SKM-1 treated with dmso at 0.1 percent for 144 hours (cell line): ENCODE measurements around the gene CACNB1.
A peak's percentile ranks its signal among the peaks of the same experiment; 100 is the strongest.

ENCODE experiments used
- DNase-seq: peaks from one replicate; lab custom pipeline; 2025; ENCODE audit not compliant: unreplicated experiment; lab: John Stamatoyannopoulos, UW

CACNB1 gene

GRCh38 chr17:39204245-39204644 lies 6.8 kb upstream of the CACNB1 start:
- no peak for DNase-seq

DNA sequence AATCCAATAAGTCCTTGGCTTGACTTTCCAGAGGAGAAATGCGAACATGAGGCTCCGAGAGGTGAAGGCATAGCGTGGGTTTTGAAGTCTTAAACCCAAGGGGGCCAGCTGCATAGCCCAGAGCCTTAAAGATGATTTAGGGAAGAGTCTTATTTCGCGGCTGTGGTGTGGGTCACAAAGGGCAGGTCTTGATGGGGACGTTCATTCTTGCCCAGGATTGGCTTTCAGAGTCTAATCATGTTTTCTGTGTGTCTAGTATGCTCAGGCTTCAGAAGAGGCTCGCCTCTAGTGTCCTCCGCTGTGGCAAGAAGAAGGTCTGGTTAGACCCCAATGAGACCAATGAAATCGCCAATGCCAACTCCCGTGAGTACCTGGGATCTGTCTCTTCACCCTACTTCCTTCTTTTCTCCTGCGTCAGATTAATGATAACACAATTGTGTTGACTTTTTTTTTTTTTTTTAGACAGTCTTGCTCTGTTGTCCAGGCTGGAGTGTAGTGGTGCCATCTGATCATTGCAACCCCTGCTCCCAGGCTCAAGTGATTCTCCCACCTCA lies 3.6 kb upstream of the CACNB1 start:
- no peak for DNase-seq

DNA sequence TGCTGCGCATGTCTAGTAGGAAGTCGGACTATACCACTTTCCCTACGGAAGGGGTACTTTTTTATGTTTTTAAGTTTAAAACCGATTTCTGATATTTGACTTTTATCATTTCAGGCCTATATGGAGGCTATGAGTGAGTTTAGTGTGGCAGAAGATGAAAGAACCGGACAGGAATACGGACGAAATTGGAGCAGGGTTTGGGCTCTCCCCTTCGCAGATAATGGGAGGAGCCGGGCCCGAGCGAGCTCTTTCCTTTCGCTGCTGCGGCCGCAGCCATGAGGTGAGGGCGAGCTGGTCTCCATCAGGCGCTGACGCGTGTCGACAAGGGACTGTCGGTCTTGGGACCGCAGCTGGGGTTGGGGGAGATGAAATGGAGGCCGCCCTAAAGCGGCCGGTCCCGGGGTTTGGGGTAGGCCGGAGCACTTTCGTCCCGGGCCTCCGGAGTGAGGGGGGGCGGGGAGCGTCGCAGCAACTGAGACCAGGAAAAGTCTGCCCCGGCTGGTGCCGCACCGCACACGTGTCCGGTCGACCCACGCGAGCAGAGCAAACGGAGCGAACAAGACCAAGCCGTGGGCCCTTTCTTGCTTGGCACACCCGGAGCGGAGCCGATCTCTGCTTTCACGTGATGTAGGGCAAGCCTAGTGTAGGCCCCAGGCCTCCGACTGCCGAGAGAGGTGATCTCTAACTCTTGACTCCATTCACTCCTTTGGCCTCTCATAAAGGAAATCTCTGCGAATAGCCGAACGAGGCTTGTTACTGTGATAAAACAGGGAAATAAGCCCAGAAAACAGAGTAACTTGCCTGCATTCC lies 2.8 kb upstream of the CACNB1 start, which contains the start of gene RPL19:
TSS of gene RPL19 (plus strand) at position 214 of the 810 bp plus-strand sequence. CDS start at position 276, 62 bp downstream.
- DNase-seq, result peak; percentile 86

DNA sequence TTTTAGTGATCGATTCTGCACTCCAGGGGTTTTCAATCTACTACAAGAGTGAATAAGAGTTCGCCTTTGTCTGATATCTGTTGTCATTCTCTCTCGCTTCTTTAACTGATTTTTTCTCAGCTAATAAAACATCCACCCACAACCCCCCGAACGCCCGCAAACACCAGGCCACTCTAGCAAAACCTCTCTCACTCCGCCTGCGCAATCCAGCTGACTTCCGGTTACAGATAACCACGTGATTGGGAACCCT lies 2.3 kb upstream of the CACNB1 start:
- peak; percentile 93 for DNase-seq

GRCh38 chr17:39198186-39198566 lies 707 bp upstream of the CACNB1 start:
- no peak for DNase-seq

DNA sequence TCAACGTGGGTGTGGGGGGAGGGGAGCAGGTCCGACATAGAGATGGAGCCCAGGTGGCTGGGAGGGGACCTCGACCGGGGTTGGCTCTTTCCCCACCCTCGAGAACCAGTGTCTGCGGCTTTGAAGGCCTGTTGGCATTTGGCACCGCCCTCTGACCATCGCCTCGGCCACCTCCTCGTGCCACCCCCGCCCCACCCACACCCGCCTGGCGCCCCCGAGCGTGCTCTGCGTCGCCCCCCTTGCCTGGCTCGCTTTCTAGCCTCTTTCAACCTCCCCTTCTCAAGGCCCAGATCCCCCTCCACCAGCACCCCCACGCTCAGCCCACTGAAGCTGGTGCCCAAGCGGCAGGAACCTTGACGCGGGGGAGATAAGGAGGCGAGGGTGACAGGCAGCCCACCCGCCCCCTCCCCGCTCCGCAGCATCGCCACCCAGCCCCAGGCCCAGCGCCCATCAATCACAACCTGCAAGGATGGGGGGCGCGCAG lies 619 bp downstream of the CACNB1 start:
- no peak for DNase-seq

DNA sequence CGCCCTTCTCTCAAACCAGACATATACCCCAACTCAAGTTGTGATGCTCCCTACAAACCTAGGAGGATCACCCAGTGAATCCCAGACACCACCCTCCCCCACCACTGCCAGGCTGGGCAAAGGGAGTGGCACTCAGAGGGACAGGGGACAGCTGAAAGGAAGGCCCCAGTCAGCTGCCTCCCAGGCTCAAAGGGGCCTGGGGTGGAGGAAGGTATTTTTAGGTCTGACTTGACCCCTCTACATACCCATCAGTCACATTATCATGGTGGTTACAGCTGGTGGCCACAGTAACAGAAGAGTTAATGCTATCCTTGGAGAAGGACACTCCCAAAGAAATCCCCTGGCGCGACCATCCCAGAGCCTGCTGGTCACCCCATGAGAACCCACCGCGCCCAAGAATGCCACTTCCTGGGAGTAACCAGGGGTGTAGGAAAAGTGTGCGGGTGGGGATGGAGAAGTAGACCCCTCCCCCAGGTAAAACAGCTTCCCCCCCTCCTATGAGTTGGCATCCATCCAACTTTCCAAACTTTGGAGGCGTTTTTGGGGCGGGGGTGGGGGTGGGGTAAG lies 1.1 kb downstream of the CACNB1 start:
- no peak for DNase-seq

DNA sequence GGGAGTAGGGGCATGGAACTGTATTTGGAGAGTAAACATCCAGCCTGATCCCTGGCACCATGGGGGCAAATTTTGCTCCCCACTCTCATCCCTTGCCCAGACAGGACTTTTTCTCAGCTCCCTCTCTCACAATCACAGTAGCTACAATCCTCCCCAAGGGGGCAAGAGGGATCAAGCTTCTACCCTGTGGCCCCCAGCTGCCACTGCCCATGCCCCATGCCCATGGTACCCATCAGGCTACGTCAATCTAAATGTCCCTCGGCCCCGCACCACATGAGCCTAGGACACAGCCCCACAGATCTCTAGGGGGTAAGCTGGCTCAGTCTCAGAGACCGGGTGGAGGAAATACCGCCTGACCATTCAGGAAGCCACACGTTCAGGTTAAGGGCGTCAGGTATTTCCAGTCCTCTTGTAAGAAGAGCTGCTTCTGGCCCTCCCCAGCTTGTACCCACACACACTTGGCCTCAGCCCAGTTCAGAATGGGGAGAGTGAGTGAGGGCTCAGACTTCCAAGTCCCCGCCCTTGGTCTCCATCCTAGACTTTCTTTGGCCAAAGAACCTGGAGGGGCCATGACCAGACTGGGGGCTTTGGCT lies 1.8 kb downstream of the CACNB1 start:
- DNase-seq, result no peak

DNA sequence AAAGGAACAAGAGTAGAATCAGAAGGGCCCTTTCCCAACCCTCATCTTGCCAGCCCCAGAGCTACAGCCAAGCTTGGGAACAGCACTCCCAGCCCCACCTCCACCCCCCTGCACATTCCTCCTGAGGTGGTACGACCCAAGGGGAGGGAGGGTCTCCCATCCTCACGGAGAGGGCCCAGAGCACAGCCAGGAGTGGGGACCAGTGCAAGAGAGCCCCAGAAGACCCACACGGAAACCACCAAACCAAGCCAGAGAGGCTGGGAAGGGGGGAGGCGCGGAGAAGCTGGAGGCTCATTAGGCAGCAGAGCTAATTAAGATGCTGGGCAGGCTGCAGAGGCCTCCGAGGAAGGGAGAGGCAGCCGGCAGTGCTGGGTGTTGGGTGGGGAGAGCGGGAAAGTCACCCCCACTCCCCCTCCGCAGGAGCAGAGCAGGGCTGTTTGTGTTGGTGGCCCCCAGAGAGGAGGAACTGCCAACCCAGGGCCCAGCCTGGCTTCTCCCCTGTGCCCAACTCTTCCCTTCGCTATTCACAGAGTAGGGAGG lies 2.4 kb downstream of the CACNB1 start:
- no peak for DNase-seq

DNA sequence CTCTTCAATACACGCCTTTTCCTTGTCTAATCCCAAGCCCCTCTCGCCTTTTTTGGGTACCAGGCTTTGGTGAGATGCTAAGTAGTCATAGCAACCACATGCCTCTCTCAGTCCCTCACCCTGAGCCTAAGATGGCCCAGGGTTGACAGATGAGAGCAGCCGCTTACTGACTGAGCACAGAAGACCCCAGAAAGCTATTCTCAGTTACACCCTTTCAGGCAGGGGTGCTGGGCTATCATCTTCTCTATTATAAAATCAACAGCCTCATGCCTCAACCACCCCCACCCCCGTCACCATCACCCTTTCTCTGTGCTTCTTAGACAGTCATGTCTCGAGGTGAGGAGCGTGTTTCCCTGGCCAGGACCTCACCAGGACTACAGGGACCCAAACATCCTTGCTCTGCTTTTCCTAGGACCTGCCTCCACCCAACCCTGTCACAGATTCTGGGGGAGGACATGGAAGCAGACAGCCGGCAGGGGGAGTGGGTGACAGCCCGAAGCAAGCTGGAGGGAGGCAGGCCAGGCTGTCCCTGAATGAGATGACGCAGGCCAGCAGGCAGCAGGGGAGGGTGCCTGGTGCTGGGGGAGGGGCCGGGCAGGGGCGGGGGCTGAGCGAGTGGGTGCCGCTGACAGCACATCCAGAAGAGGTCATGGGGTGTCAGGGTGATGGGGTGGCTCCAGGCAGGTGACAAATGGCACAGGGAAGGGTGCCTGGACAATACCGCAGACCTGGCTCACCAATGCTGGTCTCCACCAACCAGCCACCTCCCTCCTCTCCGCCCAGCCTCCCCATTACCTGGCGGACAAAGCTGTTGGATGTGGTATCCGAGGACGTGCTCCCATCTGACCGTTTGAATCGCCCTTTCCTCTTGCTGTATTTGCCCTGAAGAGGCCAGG lies 3.1 kb downstream of the CACNB1 start:
- peak; percentile 44 for DNase-seq

GRCh38 chr17:39193346-39193745 lies 4.1 kb downstream of the CACNB1 start:
- DNase-seq, result no peak

GRCh38 chr17:39192901-39193300 lies 4.6 kb downstream of the CACNB1 start:
- no peak for DNase-seq

DNA sequence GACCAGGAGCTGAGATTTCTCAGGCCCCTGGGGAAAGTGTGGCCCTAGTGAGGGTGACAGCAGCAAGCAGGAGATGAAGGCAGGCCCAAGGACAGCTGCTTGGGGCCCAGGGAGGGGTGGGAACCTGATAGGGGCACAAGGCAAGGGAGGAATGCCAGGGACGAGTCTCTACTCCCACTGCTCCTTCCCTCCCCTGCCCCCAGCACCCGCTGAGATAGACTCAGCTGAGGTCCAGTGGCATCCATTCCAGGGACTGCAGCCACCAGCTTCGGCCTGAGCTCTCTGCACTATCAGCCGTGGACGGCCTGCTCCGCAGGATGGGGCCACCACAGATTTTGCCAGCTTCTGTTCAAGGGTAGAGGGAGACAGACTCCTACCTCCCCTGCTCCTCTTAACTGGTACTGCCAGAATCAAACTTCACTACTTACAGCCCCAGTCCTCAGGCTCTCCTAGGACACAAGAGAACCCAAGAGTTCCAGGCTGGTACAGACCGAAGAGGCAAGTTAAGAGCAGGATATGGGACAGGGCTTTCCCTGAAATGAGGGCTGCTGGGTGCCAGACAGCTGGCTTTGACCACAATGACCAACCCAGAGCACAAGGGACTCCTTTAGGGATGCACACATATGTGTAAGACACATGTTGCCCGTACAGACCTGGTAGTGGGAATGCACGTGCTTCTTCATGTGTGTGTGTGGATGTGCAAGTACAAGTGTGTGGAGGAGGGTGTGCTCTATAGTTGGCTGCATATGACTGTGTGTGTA lies 5.5 kb downstream of the CACNB1 start:
- no peak for DNase-seq

GRCh38 chr17:39187152-39187830 lies 10.2 kb downstream of the CACNB1 start:
- DNase-seq, result peak; percentile 17

DNA sequence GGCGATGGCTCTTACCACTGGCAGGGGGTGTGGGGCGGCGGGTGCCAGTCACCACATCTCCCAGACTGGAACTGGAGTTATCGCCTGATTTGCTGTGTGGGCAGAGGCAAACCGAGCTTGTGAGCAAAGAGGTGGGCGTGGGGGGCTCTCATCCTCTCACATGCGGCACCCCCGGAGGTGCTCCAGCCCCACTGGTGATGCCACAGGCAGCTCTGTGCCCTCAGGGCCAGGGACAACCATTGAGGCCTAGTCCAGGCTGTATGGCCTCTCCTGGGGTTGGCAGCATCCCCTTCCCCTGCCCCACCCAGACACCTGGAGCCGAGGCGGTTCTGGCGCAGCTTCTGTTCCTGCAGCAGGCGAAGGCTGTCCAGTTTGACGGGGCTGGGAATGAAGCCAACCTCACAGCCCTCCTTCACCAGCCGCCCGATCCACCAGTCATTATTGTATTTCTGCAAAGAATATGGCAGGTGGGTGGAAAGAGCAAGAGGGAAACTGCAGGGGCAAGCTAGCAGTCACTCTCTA lies 10.9 kb downstream of the CACNB1 start:
- DNase-seq, result no peak

GRCh38 chr17:39183720-39184119 lies 13.7 kb downstream of the CACNB1 start:
- DNase-seq, result no peak

DNA sequence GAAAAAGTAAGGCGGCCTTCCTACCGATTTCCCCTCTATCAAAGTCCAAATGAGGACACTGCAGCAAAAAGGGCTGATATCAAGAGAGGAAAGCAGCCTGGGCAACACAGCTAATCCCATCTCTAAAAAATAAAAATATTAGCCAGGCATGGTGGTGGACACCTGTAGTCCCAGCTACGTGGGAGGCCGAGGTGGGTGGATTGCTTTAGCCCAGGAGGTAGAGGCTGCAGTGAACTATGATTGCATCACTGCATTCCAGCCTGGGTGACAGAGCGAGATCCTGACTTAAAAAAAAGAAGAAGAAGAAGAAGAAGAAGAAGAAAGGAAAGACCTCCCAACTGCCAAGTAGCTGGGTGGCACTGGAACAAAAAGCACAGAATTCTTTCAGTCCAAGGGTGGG lies 14.4 kb downstream of the CACNB1 start:
- DNase-seq, result no peak

DNA sequence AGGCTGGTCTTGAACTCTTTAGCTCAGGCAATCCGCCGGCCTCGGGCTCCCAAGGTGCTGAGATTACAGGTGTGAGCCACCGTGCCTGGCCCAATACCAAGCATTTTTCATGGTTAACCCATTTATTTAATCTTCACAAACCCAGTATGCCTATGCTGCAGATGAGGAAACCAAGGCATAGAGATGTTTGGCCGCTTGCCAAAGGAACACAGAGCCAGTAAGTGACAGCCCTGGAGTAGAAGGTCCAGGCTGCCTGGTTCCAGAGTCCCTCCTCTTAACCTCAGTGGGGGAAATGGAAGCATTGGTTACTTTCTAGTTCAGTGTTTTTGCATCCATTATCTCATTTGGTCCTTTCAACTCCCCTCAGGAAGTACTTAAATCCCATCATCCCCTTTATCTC lies 16.2 kb downstream of the CACNB1 start:
- no peak for DNase-seq

- no peak for DNase-seq
These were observed 18.9 kb downstream of the CACNB1 start for GRCh38 chr17:39178536-39178935.
